A549 (cell line): ENCODE data around the gene SMIM35. TPM values are rescaled to one million over a fixed set of nuclear protein-coding genes. Genes with fewer than 3 reads are reported as not detected.

ENCODE experiments used
- ATAC-seq, 2 experiments: fragments of 200-7000 bp in 1 of 2; fragments of >200 bp in 1 of 2; cut with Nextera tagmentation in 1 of 2; cut with Tn5 transposase in 1 of 2; 3 replicates each; pipeline versions ENCODE4 v1.8.0 to v1.9.1; 2018 to 2020; ENCODE audit warnings: mild to moderate bottlenecking in 1 of 2, moderate library complexity in 1 of 2
- CTCF ChIA-PET: fragments of 300-600 bp; sonication (Branson Sonifier 250); formaldehyde crosslinking; extraction: SDS; loops from one replicate; lab custom pipeline; 2021; ENCODE audit warnings: antibody characterized with exemption, inconsistent platforms; lab: Yijun Ruan, JAX
- POLR2A ChIA-PET: fragments of 350-600 bp; formaldehyde crosslinking; extraction: SDS; loops from one replicate; lab custom pipeline; 2021; ENCODE audit warnings: antibody characterized with exemption, inconsistent platforms; lab: Yijun Ruan, JAX
- DNase-seq, 2 experiments: peaks; one replicate each; pipeline versions ENCODE4 v3.0.0 to v3.0.0-alpha.2; 2011 to 2016; ENCODE audit warnings: low read depth in 1 of 2, low spot score in 1 of 2
- FAIRE-seq: peaks from 2 replicates; lab custom pipeline; 2011; peaks lifted over from hg19 to GRCh38; lab: Jason Lieb, UNC
- H3K27ac ChIP-seq, 2 experiments: fragments of >200 bp; sonication (Bioruptor Twin); formaldehyde crosslinking; 3 replicates each; pipeline ENCODE4 v1.5.1; 2016 to 2017
- H3K4me1 ChIP-seq: fragments of >200 bp; sonication (Bioruptor Twin); formaldehyde crosslinking; 3 replicates; pipeline ENCODE4 v1.6.1; 2016
- H3K4me2 ChIP-seq: fragments of >200 bp; sonication (Bioruptor Twin); formaldehyde crosslinking; 3 replicates; pipeline ENCODE4 v1.6.1; 2016
- H3K4me3 ChIP-seq: fragments of >200 bp; sonication (Bioruptor Twin); formaldehyde crosslinking; 3 replicates; pipeline ENCODE4 v1.5.1; 2016
- H3K9me3 ChIP-seq: fragments of >200 bp; sonication (Bioruptor Twin); formaldehyde crosslinking; 3 replicates; pipeline ENCODE4 v1.6.1; 2016
- BHLHE40 ChIP-seq: IDR thresholded peaks from 2 replicates; pipeline ENCODE4 v1.6.1; 2012; ENCODE audit warnings: low read depth, low read length, inconsistent platforms
- CBX2 ChIP-seq: fragments of 200-600 bp; sonication (generic); IDR thresholded peaks from 2 replicates; pipeline ENCODE4 v1.6.1; 2016; ENCODE audit warnings: low read depth, mild to moderate bottlenecking, borderline replicate concordance
- CBX8 ChIP-seq: fragments of 200-600 bp; sonication (generic); IDR thresholded peaks from 2 replicates; pipeline ENCODE4 v1.6.1; 2016
- CEBPB ChIP-seq, 2 experiments: fragments of >200 bp in 1 of 2; sonication (Bioruptor Twin) in 1 of 2; formaldehyde crosslinking in 1 of 2; IDR thresholded peaks; 2 replicates each; pipeline ENCODE4 v1.6.1; 2012 to 2016
- EHMT2 ChIP-seq: fragments of 200-600 bp; sonication (generic); IDR thresholded peaks from 2 replicates; pipeline ENCODE4 v1.6.1; 2016; ENCODE audit warnings: antibody characterized with exemption, low read depth, mild to moderate bottlenecking, moderate library complexity
- ESRRA ChIP-seq: fragments of 150-350 bp; IDR thresholded peaks from 2 replicates; pipeline ENCODE4 v1.6.1; 2014; ENCODE audit warnings: mild to moderate bottlenecking, low read length, borderline replicate concordance
- FOSL2 ChIP-seq, 2 experiments: fragments of 450-650 bp in 1 of 2; fragments of >200 bp in 1 of 2; sonication (Bioruptor Twin) in 1 of 2; formaldehyde crosslinking; IDR thresholded peaks; 2 replicates each; pipeline versions ENCODE4 v1.5.0 to v1.6.1; 2016 to 2020; ENCODE audit warnings: mild to moderate bottlenecking in 1 of 2, moderate library complexity in 1 of 2
- HDAC2 ChIP-seq: fragments of 200-600 bp; sonication (generic); IDR thresholded peaks from 2 replicates; pipeline ENCODE4 v1.6.1; 2016
- HEYL ChIP-seq: fragments of 250-450 bp; sonication (Bioruptor Pico); IDR thresholded peaks from 2 replicates; pipeline ENCODE4 v1.8.0; 2021; ENCODE audit warnings: mild to moderate bottlenecking, moderate library complexity
- JUN ChIP-seq, 2 experiments: fragments of >200 bp; sonication (Bioruptor Twin); formaldehyde crosslinking; IDR thresholded peaks; 2 replicates in 1 of 2; 3 replicates in 1 of 2; pipeline ENCODE4 v1.6.1; 2016 to 2017
- KDM1A ChIP-seq: fragments of 200-600 bp; sonication (generic); IDR thresholded peaks from 2 replicates; pipeline ENCODE4 v1.6.1; 2016; ENCODE audit warnings: low read depth, mild to moderate bottlenecking
- KDM5A ChIP-seq: fragments of 200-600 bp; sonication (generic); IDR thresholded peaks from 2 replicates; pipeline ENCODE4 v1.6.1; 2016; ENCODE audit warnings: antibody characterized with exemption, mild to moderate bottlenecking
- MAFK ChIP-seq: fragments of 450-650 bp; IDR thresholded peaks from 2 replicates; pipeline ENCODE4 v1.6.1; 2014; ENCODE audit not compliant: partially characterized antibody
- MAZ ChIP-seq: fragments of 150-350 bp; IDR thresholded peaks from 2 replicates; pipeline ENCODE4 v1.6.1; 2014; ENCODE audit warnings: antibody characterized with exemption, low read depth, low read length, borderline replicate concordance
- MYC ChIP-seq: IDR thresholded peaks from 2 replicates; pipeline ENCODE4 v1.6.1; 2012; ENCODE audit warnings: mild to moderate bottlenecking, inconsistent platforms, low read length, improper control_type of control experiment, borderline replicate concordance
- NPAS2 ChIP-seq: fragments of 250-450 bp; sonication (Bioruptor Pico); IDR thresholded peaks from 2 replicates; pipeline ENCODE4 v1.8.0; 2022; ENCODE audit warnings: mild to moderate bottlenecking, moderate library complexity, borderline replicate concordance
- POLR2AphosphoS2 ChIP-seq: conservative IDR thresholded peaks from 2 replicates; pipeline ENCODE4 v1.6.1; 2012; ENCODE audit warnings: low read length, improper control_type of control experiment, inconsistent platforms
- RCOR1 ChIP-seq: fragments of 150-350 bp; IDR thresholded peaks from 2 replicates; pipeline ENCODE4 v1.6.1; 2014; ENCODE audit warnings: antibody characterized with exemption, low read length, low read depth
- RFX5 ChIP-seq: fragments of 450-650 bp; IDR thresholded peaks from 2 replicates; pipeline ENCODE4 v1.7.1; 2014; ENCODE audit warnings: antibody characterized with exemption, mild to moderate bottlenecking, moderate library complexity
- SMC3 ChIP-seq: fragments of >200 bp; sonication (Bioruptor Twin); formaldehyde crosslinking; IDR thresholded peaks from 3 replicates; pipeline ENCODE4 v1.6.1; 2018; ENCODE audit warnings: inconsistent platforms
- SREBF2 ChIP-seq: fragments of 450-650 bp; IDR thresholded peaks from 2 replicates; pipeline ENCODE4 v1.6.1; 2014; ENCODE audit warnings: mild to moderate bottlenecking, moderate library complexity
- TFCP2L1 ChIP-seq: fragments of 250-450 bp; sonication (Bioruptor Pico); IDR thresholded peaks from 2 replicates; pipeline ENCODE4 v1.5.0; 2021; ENCODE audit warnings: mild to moderate bottlenecking
- ZC3H11A ChIP-seq: fragments of 450-650 bp; IDR thresholded peaks from 2 replicates; pipeline ENCODE4 v1.6.1; 2014; ENCODE audit warnings: antibody characterized with exemption, mild to moderate bottlenecking
- ZNF302 ChIP-seq: fragments of 250-450 bp; sonication (Bioruptor Pico); IDR thresholded peaks from 2 replicates; pipeline ENCODE4 v1.9.0; 2021; ENCODE audit warnings: inconsistent platforms, mild to moderate bottlenecking, moderate library complexity
- ZSCAN20 ChIP-seq: fragments of 250-450 bp; sonication (Bioruptor Pico); IDR thresholded peaks from 2 replicates; pipeline ENCODE4 v1.8.0; 2022; ENCODE audit warnings: mild to moderate bottlenecking, moderate library complexity
- WGBS: methylation state at CpG from one replicate; pipeline ENCODE4 v1.1.6; 2017; ENCODE audit errors: missing lambda C conversion rate; 5-methylcytosine and 5-hydroxymethylcytosine counted together
- polyA plus RNA-seq, 4 experiments: library from polyadenylated mRNA; depleted of rRNA in 3 of 4; stranded (reverse); fragments of >200 nt; fragmentation: RNase III in 1 of 4; extraction: RNeasy Plus Mini Kit Qiagen cat#74134 plus additional on column Dnase treatment in 1 of 4; gene quantifications; 2 replicates in 3 of 4; 3 replicates in 1 of 4; pipeline ENCODE4 v1.2.3, GENCODE V29; 2011 to 2017
- TF ChIP-seq, protein P1 (sequence below): fragments of 250-450 bp; sonication (Bioruptor Pico); IDR thresholded peaks from 2 replicates; pipeline ENCODE4 v1.5.0; 2020; ENCODE audit warnings: low read depth, mild to moderate bottlenecking, moderate library complexity
- TF ChIP-seq, protein P2 (sequence below): fragments of >200 bp; sonication (Bioruptor Twin); formaldehyde crosslinking; IDR thresholded peaks from 3 replicates; pipeline ENCODE4 v1.6.1; 2016

Gene SMIM35
- polyA plus RNA-seq, 2 of the 4 experiments (the other 2 are of a cell fraction) = not detected

DNA sequence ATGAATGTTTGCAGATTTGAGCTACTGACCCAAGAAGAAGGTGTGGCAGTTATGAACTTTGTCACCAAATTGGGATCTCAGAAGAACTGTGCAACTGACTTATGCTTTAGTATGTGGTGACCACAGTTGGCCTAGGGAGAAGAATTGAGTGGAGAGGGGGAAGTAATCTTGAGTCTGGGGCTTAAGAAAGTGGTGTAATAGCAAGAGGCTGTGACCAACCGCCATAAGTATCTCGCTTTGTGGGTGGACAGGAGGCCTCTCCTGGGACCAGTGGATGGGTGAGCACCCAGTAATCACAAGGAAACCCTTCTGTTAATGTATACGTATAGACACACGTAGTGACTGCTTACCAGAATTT is 113.3 kb downstream of the SMIM35 start:
- FAIRE-seq (no peak), ATAC-seq (no peak), DNase-seq (no peak)
- TF ChIP-seq POLR2AphosphoS2 (no peak), NPAS2 (CRISPR knock-in tag) (no peak), RCOR1 (no peak), ZSCAN20 (CRISPR knock-in tag) (no peak), TFCP2L1 (no peak), HDAC2 (no peak), EHMT2 (no peak), SMC3 (no peak), KDM5A (no peak), ZNF302 (CRISPR knock-in tag) (no peak), MAFK (no peak), ZC3H11A (no peak), KDM1A (no peak), SREBF2 (no peak), CEBPB (IDR thresholded peaks at IDR 0.05) (no peak)
- TF ChIP-seq, protein P1, sequence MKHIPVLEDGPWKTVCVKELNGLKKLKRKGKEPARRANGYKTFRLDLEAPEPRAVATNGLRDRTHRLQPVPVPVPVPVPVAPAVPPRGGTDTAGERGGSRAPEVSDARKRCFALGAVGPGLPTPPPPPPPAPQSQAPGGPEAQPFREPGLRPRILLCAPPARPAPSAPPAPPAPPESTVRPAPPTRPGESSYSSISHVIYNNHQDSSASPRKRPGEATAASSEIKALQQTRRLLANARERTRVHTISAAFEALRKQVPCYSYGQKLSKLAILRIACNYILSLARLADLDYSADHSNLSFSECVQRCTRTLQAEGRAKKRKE (CRISPR knock-in tag) = no peak
- TF ChIP-seq, protein P2, sequence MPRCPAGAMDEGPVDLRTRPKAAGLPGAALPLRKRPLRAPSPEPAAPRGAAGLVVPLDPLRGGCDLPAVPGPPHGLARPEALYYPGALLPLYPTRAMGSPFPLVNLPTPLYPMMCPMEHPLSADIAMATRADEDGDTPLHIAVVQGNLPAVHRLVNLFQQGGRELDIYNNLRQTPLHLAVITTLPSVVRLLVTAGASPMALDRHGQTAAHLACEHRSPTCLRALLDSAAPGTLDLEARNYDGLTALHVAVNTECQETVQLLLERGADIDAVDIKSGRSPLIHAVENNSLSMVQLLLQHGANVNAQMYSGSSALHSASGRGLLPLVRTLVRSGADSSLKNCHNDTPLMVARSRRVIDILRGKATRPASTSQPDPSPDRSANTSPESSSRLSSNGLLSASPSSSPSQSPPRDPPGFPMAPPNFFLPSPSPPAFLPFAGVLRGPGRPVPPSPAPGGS = no peak
- Histone ChIP-seq H3K9me3 (no peaks in the 10 kb centered on the region), H3K4me1 (peaks cover 9% of the 10 kb centered on the region; the same call in 1 of the 3 replicates), H3K4me2 (no peak overlapping the region), H3K4me3 (no peak overlapping the region), H3K27ac (no peak overlapping the region)
- WGBS = 85% methylated on average over 4 of the region's 4 CpGs
- ChIA-PET CTCF (interaction anchor here (1.0 kb wide), 1 partner anchor 27 kb away, joined by 4 read pairs; no protein-coding TSS in a partner anchor), POLR2A (no interaction called here)

DNA sequence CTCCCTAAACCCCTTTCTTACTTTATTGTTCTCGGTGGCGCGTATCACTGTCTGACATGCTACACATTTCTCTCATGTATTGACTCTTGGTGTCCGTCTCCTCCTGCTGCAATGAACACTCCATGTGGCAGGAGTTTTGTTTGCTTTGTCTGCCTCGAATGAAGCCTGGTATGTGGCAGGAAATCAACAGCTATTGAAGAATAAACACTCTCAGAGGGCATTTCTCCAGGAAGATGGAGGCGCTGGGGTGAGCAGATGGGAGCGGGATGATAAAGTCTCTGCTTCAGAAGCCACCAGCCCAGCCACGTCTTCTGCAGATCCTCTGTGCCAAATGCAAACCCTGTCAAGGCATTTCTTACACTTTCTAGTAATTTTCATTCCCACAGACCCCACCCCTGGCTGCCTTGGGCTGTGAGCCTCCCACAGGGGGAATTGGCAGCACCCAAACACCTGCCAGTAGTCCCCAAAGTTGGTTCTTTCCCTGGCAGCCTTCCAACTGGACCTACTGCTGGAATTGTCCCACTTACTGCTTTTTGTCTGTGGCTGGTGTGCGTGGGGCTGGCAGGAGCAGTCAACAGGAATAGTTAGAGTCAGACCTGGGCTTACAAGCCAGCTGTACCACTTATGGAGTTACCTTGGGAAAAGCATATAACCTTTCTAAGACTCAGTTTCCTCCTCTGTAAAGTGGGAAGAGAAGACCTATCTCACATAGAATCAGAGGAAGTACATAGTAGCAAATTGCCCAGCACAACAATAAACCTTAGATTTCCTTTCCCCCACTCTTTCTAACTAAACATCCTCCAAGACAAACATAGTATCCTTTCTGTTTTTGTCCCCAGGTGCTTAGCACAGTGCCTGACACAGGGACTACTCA is 113.9 kb downstream of the SMIM35 start:
- ChIA-PET CTCF (interaction anchor here (1.0 kb wide), 1 partner anchor 26 kb away, joined by 4 read pairs; no protein-coding TSS in a partner anchor), POLR2A (no interaction called here)
- H3K9me3 ChIP-seq = no peaks in the 10 kb centered on the region
- WGBS = 33% methylated on average over 9 of the region's 9 CpGs
- FAIRE-seq = no peak
- H3K4me1 ChIP-seq = peaks cover 9% of the 10 kb centered on the region; the same call in 1 of the 3 replicates
- H3K4me2 ChIP-seq = peak overlapping the region; percentile 46
- no peak for ATAC-seq
- no peak overlapping the region for H3K27ac ChIP-seq
- TF ChIP-seq, protein P2 = no peak
- no peak for TF ChIP-seq KDM1A
- TF ChIP-seq MAZ = no peak
- TF ChIP-seq FOSL2 (IDR thresholded peaks at IDR 0.05) = no peak
- TF ChIP-seq FOSL2 (CRISPR knock-in tag; IDR thresholded peaks at IDR 0.05) = no peak
- TF ChIP-seq HDAC2 = no peak
- TF ChIP-seq BHLHE40 = no peak
- TF ChIP-seq ZNF302 (CRISPR knock-in tag) = no peak
- no peak for TF ChIP-seq JUN (IDR thresholded peaks at IDR 0.05)
- TF ChIP-seq CBX8 = no peak
- TF ChIP-seq HEYL (CRISPR knock-in tag) = no peak
- TF ChIP-seq CBX2 = no peak
- TF ChIP-seq, protein P1 (CRISPR knock-in tag) = no peak
- no peak for TF ChIP-seq RFX5
- TF ChIP-seq SREBF2 = no peak
- TF ChIP-seq ESRRA = no peak
- no peak for TF ChIP-seq MYC
- H3K4me3 ChIP-seq = no peak overlapping the region
- DNase-seq = peak in 1 of 2 experiments; percentile 14
